Measurements from ENCODE around the gene SEMA5B. TPM values are rescaled to one million over a fixed set of nuclear protein-coding genes. Genes with fewer than 3 reads are reported as not detected.

Gene SEMA5B
- total and polyA plus RNA-seq, 2 of the 4 experiments (the other 2 are of a cell fraction) = not detected

GRCh38 chr3:122936986-122937385 is 90.6 kb downstream of the SEMA5B start:
- Histone ChIP-seq H2AK5ac (ENCODE audit: low read depth, low read length) (no peak overlapping the region), H3K9ac (ENCODE audit: low read depth, low read length) (no peak overlapping the region), H2BK120ac (ENCODE audit: low read depth, low read length) (no peak overlapping the region), H2BK15ac (ENCODE audit: low read depth, low read length) (no peak overlapping the region), H2BK20ac (ENCODE audit: low read depth, low read length) (no peak overlapping the region), H3K18ac (ENCODE audit: low read depth, low read length) (no peak overlapping the region), H3K14ac (replicated peaks; ENCODE audit: low read depth, low read length) (no peak overlapping the region), H4K91ac (ENCODE audit: insufficient read depth, low read depth, low read length) (no peak overlapping the region), H4K8ac (ENCODE audit: low read depth in 2 of 2, low read length in 2 of 2) (no peak overlapping the region), H4K20me1 (ENCODE audit: insufficient read depth, low read length) (no peaks in the 10 kb centered on the region), H3K9me3 (ENCODE audit: control insufficient read depth, insufficient read depth, low read length) (no peaks in the 10 kb centered on the region), H3K4me1 (ENCODE audit: control insufficient read depth, insufficient read depth, low read length) (no peaks in the 10 kb centered on the region), H3K4me3 (ENCODE audit: insufficient read depth, low read depth, low read length) (no peak overlapping the region), H3K9me1 (ENCODE audit: insufficient read depth, low read length) (no peaks in the 10 kb centered on the region), H3K23ac (ENCODE audit: low read depth, low read length) (no peak overlapping the region), H3K4me2 (ENCODE audit: low read depth, low read length) (no peak overlapping the region), H3K27ac (ENCODE audit: insufficient read depth, low read length) (no peak overlapping the region), H2AFZ (replicated peaks; ENCODE audit: low read length, poor library complexity) (no peak overlapping the region), H3K27me3 (ENCODE audit: control insufficient read depth, insufficient read depth, low read length) (peaks cover 44% of the 10 kb centered on the region), H3K56ac (ENCODE audit: extremely low read depth, insufficient read depth, low read length) (no peak overlapping the region), H2BK5ac (ENCODE audit: low read depth, low read length, poor library complexity, severe bottlenecking) (no peak overlapping the region), H3K4ac (ENCODE audit: low read depth, low read length) (no peak overlapping the region), H3K79me1 (ENCODE audit: low read depth in 1 of 2, low read length in 2 of 2) (no peaks in the 10 kb centered on the region), H2AK9ac (replicated peaks; ENCODE audit: low read depth, low read length, poor library complexity) (no peak overlapping the region), H4K5ac (ENCODE audit: low read depth, low read length) (no peak overlapping the region), H3K36me3 (ENCODE audit: control insufficient read depth, insufficient read depth, low read length) (no peaks in the 10 kb centered on the region)
- ATAC-seq (ENCODE audit: low read depth) (no peak), DNase-seq (no peak)
- no CpG with 5 or more reads among the region's 5 CpGs for WGBS, 2 experiments (ENCODE audit: extremely low coverage in 2 of 2, insufficient read length in 1 of 2)
- dilution Hi-C loops (cut with HindIII; ENCODE audit: low sequenced_read_pairs, unreplicated experiment) = no loop called here
- intact Hi-C loops (cut with micrococcal nuclease) = no loop called here
- ChIA-PET CTCF (no interaction called here), POLR2A (ENCODE audit: unreplicated experiment) (no interaction called here)
- no TSS peak for BruUV-seq (replicated peaks)
- no peak for TF ChIP-seq RFX5 (IDR thresholded peaks at IDR 0.05; ENCODE audit: low read depth, low read length)
- TF ChIP-seq MAZ (IDR thresholded peaks at IDR 0.05; ENCODE audit: borderline replicate concordance, low read depth, low read length) = no peak
- TF ChIP-seq MXI1 (IDR thresholded peaks at IDR 0.05; ENCODE audit: borderline replicate concordance, low read depth, low read length) = no peak
- no peak for TF ChIP-seq MAFK (IDR thresholded peaks at IDR 0.05; ENCODE audit: low read depth, low read length)
- TF ChIP-seq ELK1 (IDR thresholded peaks at IDR 0.05; ENCODE audit: borderline replicate concordance, low read depth, low read length) = no peak
- no peak for TF ChIP-seq NFE2L2 (IDR thresholded peaks at IDR 0.05; ENCODE audit: low read depth, low read length)
- no peak for TF ChIP-seq CHD1 (IDR thresholded peaks at IDR 0.05; ENCODE audit: low read depth, low read length)
- TF ChIP-seq FOS (IDR thresholded peaks at IDR 0.05; ENCODE audit: low read depth, low read length) = no peak
- no peak for TF ChIP-seq RCOR1 (IDR thresholded peaks at IDR 0.05; ENCODE audit: insufficient replicate concordance, low read length)
- no peak for TF ChIP-seq RAD21 (IDR thresholded peaks at IDR 0.05; ENCODE audit: low read length)
- TF ChIP-seq CTCF (conservative IDR thresholded peaks at IDR 0.05; ENCODE audit: low read depth, low read length) = no peak
- TF ChIP-seq CEBPB (IDR thresholded peaks at IDR 0.05; ENCODE audit: low read depth, low read length) = no peak
- in situ Hi-C loops (cut with MboI; ENCODE audit: low sequenced_read_pairs) = no loop called here

Measured in IMR-90 (cell line).